WTC11 (cell line): Measurements from ENCODE around the gene KRTAP10-6. TPM values are rescaled to one million over a fixed set of nuclear protein-coding genes. Genes with fewer than 3 reads are reported as not detected.

Experiments
- ATAC-seq: fragments of 200-7000 bp; cut with Tn5 transposase; 2 replicates; pipeline ENCODE4 v1.10.0; 2021; ENCODE audit warnings: mild to moderate bottlenecking, moderate library complexity
- CTCF ChIA-PET: fragments of 300-600 bp; sonication (Branson Sonifier 250); formaldehyde crosslinking; loops from one replicate; lab custom pipeline; 2021; ENCODE audit warnings: antibody characterized with exemption; lab: Charles Lee
- POLR2A ChIA-PET: fragments of 350-600 bp; sonication (Branson Sonifier 250); formaldehyde crosslinking; loops from one replicate; lab custom pipeline; 2021; ENCODE audit warnings: antibody characterized with exemption; lab: Charles Lee
- DNase-seq: peaks from one replicate; pipeline ENCODE4 v3.0.0; 2021; ENCODE audit warnings: low spot score
- H3K27ac Mint-ChIP-seq: 2 replicates; pipeline ENCODE4 v1.8.0; 2021; ENCODE audit warnings: mixed read lengths
- H3K27me3 Mint-ChIP-seq: 2 replicates; pipeline ENCODE4 v1.8.0; 2021; ENCODE audit warnings: low read depth, mild to moderate bottlenecking, moderate library complexity, mixed read lengths
- H3K36me3 Mint-ChIP-seq: 2 replicates; pipeline ENCODE4 v1.8.0; 2021; ENCODE audit warnings: mixed read lengths
- H3K4me1 Mint-ChIP-seq: 2 replicates; pipeline ENCODE4 v1.8.0; 2022; ENCODE audit warnings: mixed read lengths
- H3K4me3 Mint-ChIP-seq: 2 replicates; pipeline ENCODE4 v1.8.0; 2021; ENCODE audit warnings: mild to moderate bottlenecking, moderate library complexity, mixed read lengths
- H3K9me3 Mint-ChIP-seq: 2 replicates; pipeline ENCODE4 v1.8.0; 2021; ENCODE audit warnings: mixed read lengths
- AR ChIP-seq: fragments of 250-450 bp; sonication (Bioruptor Pico); IDR thresholded peaks from 2 replicates; pipeline ENCODE4 v1.9.0; 2021; ENCODE audit warnings: mild to moderate bottlenecking
- ATF2 ChIP-seq: sonication (generic); formaldehyde crosslinking; IDR thresholded peaks from 2 replicates; pipeline ENCODE4 v1.8.1; 2022; ENCODE audit warnings: low read depth, missing genetic modification reagents, borderline replicate concordance
- E2F4 ChIP-seq: sonication (generic); formaldehyde crosslinking; IDR thresholded peaks from 2 replicates; pipeline ENCODE4 v1.8.1; 2022; ENCODE audit warnings: low read depth, mild to moderate bottlenecking, moderate library complexity, missing genetic modification reagents, borderline replicate concordance
- EMX1 ChIP-seq: fragments of 250-450 bp; sonication (Bioruptor Pico); IDR thresholded peaks from 2 replicates; pipeline ENCODE4 v1.8.0; 2021; ENCODE audit warnings: mild to moderate bottlenecking
- ERG ChIP-seq: fragments of 250-450 bp; sonication (Bioruptor Pico); IDR thresholded peaks from 2 replicates; pipeline ENCODE4 v1.8.0; 2021; ENCODE audit warnings: mild to moderate bottlenecking
- ETV6 ChIP-seq: sonication (generic); formaldehyde crosslinking; IDR thresholded peaks from 2 replicates; pipeline ENCODE4 v1.8.1; 2022; ENCODE audit warnings: mild to moderate bottlenecking, missing genetic modification reagents
- FOXJ3 ChIP-seq: sonication (generic); formaldehyde crosslinking; IDR thresholded peaks from 2 replicates; pipeline ENCODE4 v1.9.0; 2021; ENCODE audit warnings: missing genetic modification reagents, mild to moderate bottlenecking, borderline replicate concordance
- GRHL2 ChIP-seq: fragments of 250-450 bp; sonication (Bioruptor Pico); IDR thresholded peaks from 2 replicates; pipeline ENCODE4 v1.8.0; 2022; ENCODE audit warnings: mild to moderate bottlenecking, moderate library complexity; ENCODE audit not compliant: insufficient replicate concordance, severe bottlenecking
- GTF2I ChIP-seq: fragments of 250-450 bp; sonication (Bioruptor Pico); conservative IDR thresholded peaks from 2 replicates; pipeline ENCODE4 v1.4.0; 2021; ENCODE audit warnings: mild to moderate bottlenecking
- MAX ChIP-seq: sonication (generic); formaldehyde crosslinking; IDR thresholded peaks from 2 replicates; pipeline ENCODE4 v1.8.0; 2022; ENCODE audit warnings: mild to moderate bottlenecking, missing genetic modification reagents
- NFE2L1 ChIP-seq: sonication (generic); formaldehyde crosslinking; IDR thresholded peaks from 2 replicates; pipeline ENCODE4 v1.8.1; 2023; ENCODE audit warnings: missing genetic modification reagents
- TEAD4 ChIP-seq: sonication (generic); formaldehyde crosslinking; IDR thresholded peaks from 2 replicates; pipeline ENCODE4 v1.8.0; 2022; ENCODE audit warnings: mild to moderate bottlenecking, missing genetic modification reagents
- ZNF219 ChIP-seq: sonication (generic); formaldehyde crosslinking; IDR thresholded peaks from 2 replicates; pipeline ENCODE4 v1.8.0; 2023; ENCODE audit warnings: missing genetic modification reagents, mild to moderate bottlenecking, borderline replicate concordance
- ZNF396 ChIP-seq: fragments of 250-450 bp; sonication (Bioruptor Pico); IDR thresholded peaks from 2 replicates; pipeline ENCODE4 v1.8.0; 2021; ENCODE audit warnings: mild to moderate bottlenecking, moderate library complexity, borderline replicate concordance
- ZNF416 ChIP-seq: fragments of 250-450 bp; sonication (Bioruptor Pico); IDR thresholded peaks from 2 replicates; pipeline ENCODE4 v1.9.0; 2021; ENCODE audit warnings: mild to moderate bottlenecking, inconsistent platforms
- ZNF423 ChIP-seq: fragments of 250-450 bp; sonication (Bioruptor Pico); IDR thresholded peaks from 2 replicates; pipeline ENCODE4 v2.1.2; 2022; ENCODE audit warnings: mild to moderate bottlenecking, moderate library complexity
- total RNA-seq: library from RNA; stranded (reverse); gene quantifications from 3 replicates; pipeline ENCODE4 v1.2.3, GENCODE V29; 2021
- TF ChIP-seq, protein P1 (sequence below): sonication (generic); formaldehyde crosslinking; IDR thresholded peaks from 2 replicates; pipeline ENCODE4 v1.8.1; 2022; ENCODE audit warnings: mild to moderate bottlenecking, moderate library complexity, missing genetic modification reagents
- TF ChIP-seq, protein P2 (sequence below): sonication (generic); formaldehyde crosslinking; IDR thresholded peaks from 2 replicates; pipeline ENCODE4 v1.8.0; 2022; ENCODE audit warnings: mild to moderate bottlenecking, missing genetic modification reagents
- TF ChIP-seq, protein P3 (sequence below): sonication (generic); formaldehyde crosslinking; IDR thresholded peaks from 2 replicates; pipeline ENCODE4 v1.8.0; 2023; ENCODE audit warnings: missing genetic modification reagents
- TF ChIP-seq, protein P4 (sequence below): sonication (generic); formaldehyde crosslinking; IDR thresholded peaks from 2 replicates; pipeline ENCODE4 v1.8.1; 2023; ENCODE audit warnings: mild to moderate bottlenecking, missing genetic modification reagents

The KRTAP10-6 gene
- total RNA-seq, 1 experiment from 2014 or later, result 0.17 TPM

GRCh38 chr21:44579833-44580144 is 12.5 kb downstream of the KRTAP10-6 start:
- H3K36me3 Mint-ChIP-seq, result peaks cover 21% of the 10 kb centered on the region
- H3K27ac Mint-ChIP-seq, result no peak overlapping the region
- TF ChIP-seq EMX1 (CRISPR knock-in tag) (no peak), FOXJ3 (CRISPR knock-in tag) (no peak), ERG (CRISPR knock-in tag) (no peak), ZNF423 (CRISPR knock-in tag) (no peak), ZNF416 (no peak), MAX (CRISPR knock-in tag) (no peak), AR (CRISPR knock-in tag) (no peak), GRHL2 (CRISPR knock-in tag) (no peak), TEAD4 (CRISPR knock-in tag) (no peak), ETV6 (CRISPR knock-in tag) (no peak), NFE2L1 (CRISPR knock-in tag) (no peak), GTF2I (no peak), ZNF219 (CRISPR knock-in tag) (no peak), ATF2 (CRISPR knock-in tag) (no peak), E2F4 (CRISPR knock-in tag) (no peak), ZNF396 (CRISPR knock-in tag) (no peak)
- TF ChIP-seq, protein P1, sequence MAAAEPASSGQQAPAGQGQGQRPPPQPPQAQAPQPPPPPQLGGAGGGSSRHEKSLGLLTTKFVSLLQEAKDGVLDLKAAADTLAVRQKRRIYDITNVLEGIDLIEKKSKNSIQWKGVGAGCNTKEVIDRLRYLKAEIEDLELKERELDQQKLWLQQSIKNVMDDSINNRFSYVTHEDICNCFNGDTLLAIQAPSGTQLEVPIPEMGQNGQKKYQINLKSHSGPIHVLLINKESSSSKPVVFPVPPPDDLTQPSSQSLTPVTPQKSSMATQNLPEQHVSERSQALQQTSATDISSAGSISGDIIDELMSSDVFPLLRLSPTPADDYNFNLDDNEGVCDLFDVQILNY (CRISPR knock-in tag), result no peak
- TF ChIP-seq, protein P2, sequence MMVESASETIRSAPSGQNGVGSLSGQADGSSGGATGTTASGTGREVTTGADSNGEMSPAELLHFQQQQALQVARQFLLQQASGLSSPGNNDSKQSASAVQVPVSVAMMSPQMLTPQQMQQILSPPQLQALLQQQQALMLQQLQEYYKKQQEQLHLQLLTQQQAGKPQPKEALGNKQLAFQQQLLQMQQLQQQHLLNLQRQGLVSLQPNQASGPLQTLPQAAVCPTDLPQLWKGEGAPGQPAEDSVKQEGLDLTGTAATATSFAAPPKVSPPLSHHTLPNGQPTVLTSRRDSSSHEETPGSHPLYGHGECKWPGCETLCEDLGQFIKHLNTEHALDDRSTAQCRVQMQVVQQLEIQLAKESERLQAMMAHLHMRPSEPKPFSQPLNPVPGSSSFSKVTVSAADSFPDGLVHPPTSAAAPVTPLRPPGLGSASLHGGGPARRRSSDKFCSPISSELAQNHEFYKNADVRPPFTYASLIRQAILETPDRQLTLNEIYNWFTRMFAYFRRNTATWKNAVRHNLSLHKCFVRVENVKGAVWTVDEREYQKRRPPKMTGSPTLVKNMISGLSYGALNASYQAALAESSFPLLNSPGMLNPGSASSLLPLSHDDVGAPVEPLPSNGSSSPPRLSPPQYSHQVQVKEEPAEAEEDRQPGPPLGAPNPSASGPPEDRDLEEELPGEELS (CRISPR knock-in tag), result no peak
- TF ChIP-seq, protein P3, sequence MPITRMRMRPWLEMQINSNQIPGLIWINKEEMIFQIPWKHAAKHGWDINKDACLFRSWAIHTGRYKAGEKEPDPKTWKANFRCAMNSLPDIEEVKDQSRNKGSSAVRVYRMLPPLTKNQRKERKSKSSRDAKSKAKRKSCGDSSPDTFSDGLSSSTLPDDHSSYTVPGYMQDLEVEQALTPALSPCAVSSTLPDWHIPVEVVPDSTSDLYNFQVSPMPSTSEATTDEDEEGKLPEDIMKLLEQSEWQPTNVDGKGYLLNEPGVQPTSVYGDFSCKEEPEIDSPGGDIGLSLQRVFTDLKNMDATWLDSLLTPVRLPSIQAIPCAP, result no peak
- TF ChIP-seq, protein P4, sequence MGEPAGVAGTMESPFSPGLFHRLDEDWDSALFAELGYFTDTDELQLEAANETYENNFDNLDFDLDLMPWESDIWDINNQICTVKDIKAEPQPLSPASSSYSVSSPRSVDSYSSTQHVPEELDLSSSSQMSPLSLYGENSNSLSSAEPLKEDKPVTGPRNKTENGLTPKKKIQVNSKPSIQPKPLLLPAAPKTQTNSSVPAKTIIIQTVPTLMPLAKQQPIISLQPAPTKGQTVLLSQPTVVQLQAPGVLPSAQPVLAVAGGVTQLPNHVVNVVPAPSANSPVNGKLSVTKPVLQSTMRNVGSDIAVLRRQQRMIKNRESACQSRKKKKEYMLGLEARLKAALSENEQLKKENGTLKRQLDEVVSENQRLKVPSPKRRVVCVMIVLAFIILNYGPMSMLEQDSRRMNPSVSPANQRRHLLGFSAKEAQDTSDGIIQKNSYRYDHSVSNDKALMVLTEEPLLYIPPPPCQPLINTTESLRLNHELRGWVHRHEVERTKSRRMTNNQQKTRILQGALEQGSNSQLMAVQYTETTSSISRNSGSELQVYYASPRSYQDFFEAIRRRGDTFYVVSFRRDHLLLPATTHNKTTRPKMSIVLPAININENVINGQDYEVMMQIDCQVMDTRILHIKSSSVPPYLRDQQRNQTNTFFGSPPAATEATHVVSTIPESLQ (CRISPR knock-in tag), result no peak
- TF ChIP-seq, all 79 proteins: peak for 0
- Mint-ChIP-seq H3K4me3 (no peak overlapping the region), H3K9me3 (peaks cover 33% of the 10 kb centered on the region), H3K27me3 (no peaks in the 10 kb centered on the region; the same call in 1 of the 2 replicates), H3K4me1 (peaks cover 13% of the 10 kb centered on the region)
- POLR2A ChIA-PET, result no interaction called here
- ATAC-seq (no peak), DNase-seq (no peak)
- CTCF ChIA-PET, result interaction anchor here (1.0 to 2.2 kb wide), 2 partner anchors 30 to 214 kb away, joined by 3 to 9 read pairs; no protein-coding TSS in a partner anchor
